Ovary (tissue), 9 donors: ENCODE measurements around the gene EMP2. TPM values are rescaled to one million over a fixed set of nuclear protein-coding genes. Genes with fewer than 3 reads are reported as not detected.

Experiments used
- DNase-seq, 5 donors: peaks; one replicate each; pipeline ENCODE4 v3.0.0-alpha.2; 2019 to 2020
- H3K27ac ChIP-seq, 2 donors: fragments of 200-600 bp; one replicate each; pipeline versions ENCODE4 v1.5.1 to v1.8.0; 2019 to 2022
- H3K27me3 ChIP-seq: fragments of 200-600 bp; one replicate; pipeline ENCODE4 v1.8.0; 2022
- H3K36me3 ChIP-seq: fragments of 200-600 bp; sonication (generic); one replicate; pipeline ENCODE4 v1.5.1; 2019
- H3K4me1 ChIP-seq: one replicate; pipeline ENCODE4 v1.8.1; 2013; ENCODE audit warnings: mild to moderate bottlenecking, moderate library complexity; ENCODE audit not compliant: insufficient read depth
- H3K4me3 ChIP-seq: fragments of 200-600 bp; sonication (generic); one replicate; pipeline ENCODE4 v1.5.1; 2017
- H3K9me3 ChIP-seq, 2 donors: fragments of 200-600 bp in 1 of 2; sonication (generic) in 1 of 2; one replicate each; pipeline versions ENCODE4 v1.5.1 to v1.8.1; 2013 to 2019; ENCODE audit warnings: mild to moderate bottlenecking in 1 of 2, moderate library complexity in 1 of 2
- EP300 ChIP-seq: sonication (generic); formaldehyde crosslinking; IDR thresholded peaks from one replicate; pipeline ENCODE4 v1.6.1; 2017; ENCODE audit warnings: antibody characterized with exemption
- POLR2A ChIP-seq: fragments of 450-650 bp; IDR thresholded peaks from one replicate; pipeline ENCODE4 v1.6.1; 2017; ENCODE audit warnings: antibody characterized with exemption, mild to moderate bottlenecking, moderate library complexity
- WGBS, 3 donors: extraction: QIAGEN DNeasy Blood & Tissue Kit in 1 of 3; methylation state at CpG; one replicate each; pipeline versions ENCODE4 v1.1.5 to v1.1.7; 2013 to 2017; 5-methylcytosine and 5-hydroxymethylcytosine counted together
- intact Hi-C, 4 donors: fragments of 100-400 bp; cut with DNase I; formaldehyde crosslinking; loops; one replicate each; pipeline versions ENCODE4 v1.11.0 to v1.15.1; 2022 to 2023
- polyA plus RNA-seq, 2 donors: library from polyadenylated mRNA; stranded (reverse); fragments of 200-250 nt in 1 of 2; fragments of 350-450 nt in 1 of 2; fragmentation: Illumina TruSeq in 1 of 2; extraction: RNeasy Lipid Tissue Mini Kit (QIAGEN cat#74804) in 1 of 2; gene quantifications; one replicate each; pipeline ENCODE4 v1.2.3, GENCODE V29; 2013 to 2014
- total RNA-seq, 7 donors: library from RNA; depleted of rRNA in 2 of 7; stranded (reverse); fragments of >200 nt in 2 of 7; fragmentation: NEBNext Ultra II Directional in 3 of 7; extraction: Animal tissue kit (Norgen Biotek cat#: 25700) in 3 of 7; gene quantifications; one replicate each; pipeline versions ENCODE4 v1.1.0 to v1.2.4, GENCODE V29; 2016 to 2023
- TF ChIP-seq, protein P1 (sequence below), 3 donors: fragments of 450-650 bp in 2 of 3; fragments of 200-600 bp in 1 of 3; IDR thresholded peaks; one replicate each; pipeline versions ENCODE4 v1.5.1 to v1.8.0; 2016 to 2022; ENCODE audit warnings: antibody characterized with exemption in 3 of 3, mild to moderate bottlenecking in 1 of 3
- donor health status: DM: no; HTN: no; CAD: no; lungs with moderate emphysema.
- donor health status: DM: no; HTN: no; CAD: no.
- donor health status: Bipolar disorder and iron deficiency.
- donor health status: DM: yes; HTN: yes; CAD: no.
- donor health status: DM: no; HTN: no; CAD: no.
- donor health status: DM: yes; HTN: yes; CAD: no.

The EMP2 gene
- total and polyA plus RNA-seq, 9 donors = 38.9 to 114 (median 83.0) TPM

DNA sequence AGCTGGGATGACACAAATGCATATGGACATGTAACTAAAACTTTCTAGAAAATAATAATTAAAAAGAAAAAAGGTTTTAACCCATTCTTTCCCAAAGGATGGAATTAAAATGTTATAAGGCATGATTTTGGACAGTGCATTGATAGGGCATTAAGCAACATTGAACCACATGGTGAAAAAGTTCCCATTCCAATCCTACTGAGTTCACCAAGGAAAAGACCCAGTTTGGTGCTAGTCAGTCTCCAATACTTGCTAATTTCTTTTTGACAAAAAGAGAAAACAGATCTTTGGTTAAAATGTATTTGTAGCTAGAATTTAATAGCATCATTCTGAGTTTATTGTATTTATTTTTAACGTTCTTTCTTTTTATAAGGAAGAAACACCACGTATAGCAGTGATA, 28.1 kb downstream of the EMP2 start:
- peaks cover 3% of the 10 kb centered on the region for H3K4me1 ChIP-seq
- no peaks in the 10 kb centered on the region for H3K36me3 ChIP-seq
- H3K27ac ChIP-seq = no peak overlapping the region
- H3K27me3 ChIP-seq = no peaks in the 10 kb centered on the region
- no peaks in the 10 kb centered on the region for H3K9me3 ChIP-seq
- 73 to 84% (median 83%) methylated on average over 2 of the region's 2 CpGs for WGBS, 3 donors
- TF ChIP-seq, protein P1, sequence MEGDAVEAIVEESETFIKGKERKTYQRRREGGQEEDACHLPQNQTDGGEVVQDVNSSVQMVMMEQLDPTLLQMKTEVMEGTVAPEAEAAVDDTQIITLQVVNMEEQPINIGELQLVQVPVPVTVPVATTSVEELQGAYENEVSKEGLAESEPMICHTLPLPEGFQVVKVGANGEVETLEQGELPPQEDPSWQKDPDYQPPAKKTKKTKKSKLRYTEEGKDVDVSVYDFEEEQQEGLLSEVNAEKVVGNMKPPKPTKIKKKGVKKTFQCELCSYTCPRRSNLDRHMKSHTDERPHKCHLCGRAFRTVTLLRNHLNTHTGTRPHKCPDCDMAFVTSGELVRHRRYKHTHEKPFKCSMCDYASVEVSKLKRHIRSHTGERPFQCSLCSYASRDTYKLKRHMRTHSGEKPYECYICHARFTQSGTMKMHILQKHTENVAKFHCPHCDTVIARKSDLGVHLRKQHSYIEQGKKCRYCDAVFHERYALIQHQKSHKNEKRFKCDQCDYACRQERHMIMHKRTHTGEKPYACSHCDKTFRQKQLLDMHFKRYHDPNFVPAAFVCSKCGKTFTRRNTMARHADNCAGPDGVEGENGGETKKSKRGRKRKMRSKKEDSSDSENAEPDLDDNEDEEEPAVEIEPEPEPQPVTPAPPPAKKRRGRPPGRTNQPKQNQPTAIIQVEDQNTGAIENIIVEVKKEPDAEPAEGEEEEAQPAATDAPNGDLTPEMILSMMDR (IDR thresholded peaks at IDR 0.05) = no peak
- TF ChIP-seq POLR2A (no peak), EP300 (no peak)
- intact Hi-C loops = no loop called here
- H3K4me3 ChIP-seq = no peak overlapping the region
- no peak for DNase-seq

DNA sequence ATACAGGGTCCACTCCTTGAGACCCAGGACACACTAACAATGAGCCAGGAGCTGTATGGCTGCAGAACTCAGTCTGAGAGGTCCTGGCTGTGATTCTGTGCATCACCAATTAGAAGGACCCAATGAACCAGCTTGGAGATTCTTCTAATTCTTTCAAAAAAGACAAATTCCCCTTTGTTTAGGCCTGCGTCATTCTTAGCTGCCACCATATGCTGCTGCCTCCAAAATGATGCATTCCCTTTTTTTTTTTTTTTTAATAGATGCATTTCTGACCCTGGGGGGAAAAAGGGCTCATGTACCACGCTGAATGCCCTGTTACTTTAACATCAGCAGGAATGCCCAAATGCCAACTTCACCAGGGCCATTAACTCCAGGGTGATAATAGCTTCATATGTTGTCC, 28.5 kb downstream of the EMP2 start:
- Histone ChIP-seq H3K36me3 (no peaks in the 10 kb centered on the region), H3K4me3 (no peak overlapping the region), H3K4me1 (peaks cover 2% of the 10 kb centered on the region), H3K27ac (no peak overlapping the region), H3K9me3 (no peaks in the 10 kb centered on the region), H3K27me3 (no peaks in the 10 kb centered on the region)
- intact Hi-C loops = no loop called here
- no peak for DNase-seq
- TF ChIP-seq POLR2A (no peak), EP300 (no peak)
- TF ChIP-seq, protein P1 (IDR thresholded peaks at IDR 0.05) = no peak
- 88 to 93% (median 91%) methylated on average over 2 of the region's 2 CpGs for WGBS, 3 donors

DNA sequence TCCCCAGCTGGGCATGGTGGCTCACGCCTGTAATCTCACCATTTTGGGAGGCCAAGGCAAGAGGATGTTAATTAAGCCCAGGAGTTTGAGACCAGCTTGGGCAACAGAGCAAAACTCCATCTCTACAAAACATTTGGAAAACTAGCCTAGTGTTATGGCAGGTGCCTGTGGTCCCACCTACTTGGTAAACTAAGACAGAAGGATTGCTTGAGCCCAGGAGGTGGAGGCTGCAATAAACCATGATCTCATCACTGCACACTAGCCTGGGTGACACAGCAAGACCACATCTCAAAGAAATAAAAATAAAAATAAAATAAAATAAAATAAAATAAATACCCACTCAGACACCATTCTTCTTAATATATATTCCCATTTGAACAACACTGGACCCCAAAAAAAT, 32.0 kb downstream of the EMP2 start:
- H3K27ac ChIP-seq = no peak overlapping the region
- WGBS, 3 donors = 96 to 100% (median 97%) methylated on average over 1 of the region's 1 CpG
- no peaks in the 10 kb centered on the region for H3K4me1 ChIP-seq
- intact Hi-C loops = no loop called here
- no peaks in the 10 kb centered on the region for H3K36me3 ChIP-seq
- no peak for TF ChIP-seq EP300
- TF ChIP-seq, protein P1 (IDR thresholded peaks at IDR 0.05) = no peak
- TF ChIP-seq POLR2A = no peak
- DNase-seq = no peak
- no peak overlapping the region for H3K4me3 ChIP-seq
- no peaks in the 10 kb centered on the region for H3K9me3 ChIP-seq
- no peaks in the 10 kb centered on the region for H3K27me3 ChIP-seq

DNA sequence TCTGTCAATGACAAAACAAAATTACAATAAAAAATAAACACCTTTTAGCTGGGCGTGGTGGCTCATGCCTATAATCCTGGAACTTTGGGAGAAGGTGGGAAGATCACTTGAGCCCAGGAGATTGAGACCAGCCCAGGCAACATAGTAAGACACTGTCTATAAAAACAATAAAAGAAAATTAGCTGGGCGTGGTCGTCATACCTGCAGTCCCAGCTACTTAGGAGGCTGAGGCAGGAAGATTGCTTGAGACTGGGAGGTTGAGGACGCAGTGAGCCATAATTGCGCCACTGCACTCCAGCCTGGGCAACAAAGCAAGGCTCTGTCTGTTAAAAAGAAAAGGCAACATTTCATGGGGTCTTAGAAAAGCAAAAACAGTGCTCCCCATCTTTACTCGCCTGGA, 32.7 kb downstream of the EMP2 start:
- intact Hi-C loops = no loop called here
- H3K36me3 ChIP-seq = no peaks in the 10 kb centered on the region
- no peak for DNase-seq
- H3K27me3 ChIP-seq = no peaks in the 10 kb centered on the region
- peaks cover 2% of the 10 kb centered on the region for H3K4me1 ChIP-seq
- no peak overlapping the region for H3K27ac ChIP-seq
- no peaks in the 10 kb centered on the region for H3K9me3 ChIP-seq
- no peak for TF ChIP-seq EP300
- TF ChIP-seq, protein P1 (IDR thresholded peaks at IDR 0.05) = no peak
- no peak for TF ChIP-seq POLR2A
- WGBS, 3 donors = 89 to 98% (median 97%) methylated on average over 6 of the region's 6 CpGs
- no peak overlapping the region for H3K4me3 ChIP-seq
